ENCODE measurements around the gene SAP25.

DNA sequence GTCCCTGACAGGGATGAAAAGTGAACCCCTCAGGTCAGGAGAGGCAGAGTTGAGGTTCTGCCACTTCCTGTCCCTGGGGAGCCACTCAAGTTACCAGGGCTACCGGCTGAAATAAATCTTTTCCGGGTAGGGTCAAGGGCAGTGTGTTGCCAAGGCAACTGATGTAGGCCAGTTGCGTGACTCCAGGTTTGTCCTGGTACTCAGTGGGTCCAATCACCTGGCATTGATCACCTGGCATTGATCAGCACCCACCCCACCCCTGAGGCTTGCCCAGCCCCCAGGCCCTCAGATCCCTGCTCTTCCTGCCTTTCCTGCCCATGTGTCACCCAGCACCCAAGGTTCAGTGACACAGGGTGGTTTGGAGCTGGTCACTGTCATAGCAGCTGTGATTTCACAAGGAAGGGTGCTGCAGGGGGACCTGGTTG, 5.9 kb downstream of the SAP25 start:
- TF ChIP-seq, protein P1, sequence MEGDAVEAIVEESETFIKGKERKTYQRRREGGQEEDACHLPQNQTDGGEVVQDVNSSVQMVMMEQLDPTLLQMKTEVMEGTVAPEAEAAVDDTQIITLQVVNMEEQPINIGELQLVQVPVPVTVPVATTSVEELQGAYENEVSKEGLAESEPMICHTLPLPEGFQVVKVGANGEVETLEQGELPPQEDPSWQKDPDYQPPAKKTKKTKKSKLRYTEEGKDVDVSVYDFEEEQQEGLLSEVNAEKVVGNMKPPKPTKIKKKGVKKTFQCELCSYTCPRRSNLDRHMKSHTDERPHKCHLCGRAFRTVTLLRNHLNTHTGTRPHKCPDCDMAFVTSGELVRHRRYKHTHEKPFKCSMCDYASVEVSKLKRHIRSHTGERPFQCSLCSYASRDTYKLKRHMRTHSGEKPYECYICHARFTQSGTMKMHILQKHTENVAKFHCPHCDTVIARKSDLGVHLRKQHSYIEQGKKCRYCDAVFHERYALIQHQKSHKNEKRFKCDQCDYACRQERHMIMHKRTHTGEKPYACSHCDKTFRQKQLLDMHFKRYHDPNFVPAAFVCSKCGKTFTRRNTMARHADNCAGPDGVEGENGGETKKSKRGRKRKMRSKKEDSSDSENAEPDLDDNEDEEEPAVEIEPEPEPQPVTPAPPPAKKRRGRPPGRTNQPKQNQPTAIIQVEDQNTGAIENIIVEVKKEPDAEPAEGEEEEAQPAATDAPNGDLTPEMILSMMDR (IDR thresholded peaks at IDR 0.05), result no peak
- no peak for TF ChIP-seq EZH2 (IDR thresholded peaks at IDR 0.05; ENCODE audit: borderline replicate concordance, insufficient read depth, low read depth, low read length, poor library complexity, severe bottlenecking)
